GM18858 (cell line): ENCODE measurements around the gene BCO1.

Experiments used
- ATAC-seq: cut with Tn5 transposase; IDR thresholded peaks from one replicate; pipeline ENCODE4 v1.9.1; 2021; ENCODE audit not compliant: unreplicated experiment

Gene BCO1

GRCh38 chr16:81273223-81273950 lies 34.9 kb downstream of the BCO1 start:
- no peak for ATAC-seq

GRCh38 chr16:81275064-81275532 lies 36.6 kb downstream of the BCO1 start:
- no peak for ATAC-seq

- ATAC-seq, result no peak
Observed at GRCh38 chr16:81275795-81276194, 37.3 kb downstream of the BCO1 start.

GRCh38 chr16:81276323-81276722 lies 37.8 kb downstream of the BCO1 start:
- ATAC-seq, result no peak

GRCh38 chr16:81277541-81278080 lies 39.1 kb downstream of the BCO1 start:
- no peak for ATAC-seq

- ATAC-seq, result no peak
Observed at GRCh38 chr16:81278526-81278925, 40.0 kb downstream of the BCO1 start.

- no peak for ATAC-seq
Observed at GRCh38 chr16:81279392-81279791, 40.9 kb downstream of the BCO1 start.

- no peak for ATAC-seq
Observed at GRCh38 chr16:81280393-81280792, 41.9 kb downstream of the BCO1 start.

- no peak for ATAC-seq
Observed at GRCh38 chr16:81283044-81283443, 44.6 kb downstream of the BCO1 start.

- ATAC-seq, result no peak
Observed at GRCh38 chr16:81284995-81285600, 46.6 kb downstream of the BCO1 start.

GRCh38 chr16:81286190-81286589 lies 47.7 kb downstream of the BCO1 start:
- no peak for ATAC-seq

GRCh38 chr16:81291117-81291516 lies 52.6 kb downstream of the BCO1 start:
- ATAC-seq, result no peak

- no peak for ATAC-seq
Observed at GRCh38 chr16:81292936-81293335, 54.4 kb downstream of the BCO1 start.

- no peak for ATAC-seq
Observed at GRCh38 chr16:81293909-81294802, 55.7 kb downstream of the BCO1 start.

GRCh38 chr16:81296631-81297030 lies 58.1 kb downstream of the BCO1 start:
- ATAC-seq, result no peak

GRCh38 chr16:81307770-81308169 lies 69.3 kb downstream of the BCO1 start:
- ATAC-seq, result no peak

- no peak for ATAC-seq
Observed at GRCh38 chr16:81310045-81310644, 71.7 kb downstream of the BCO1 start.

- no peak for ATAC-seq
Observed at GRCh38 chr16:81311762-81312161, 73.3 kb downstream of the BCO1 start.

GRCh38 chr16:81313701-81314602 lies 75.5 kb downstream of the BCO1 start:
- ATAC-seq, result no peak
